Thyroid gland (tissue), 4 donors: ENCODE data around the gene TRPC4.

Experiments used
- CTCF ChIP-seq, 6 experiments: fragments of 200-600 bp in 3 of 6; fragments of 450-650 bp in 3 of 6; sonication (generic) in 3 of 6; IDR thresholded peaks; one replicate each; pipeline ENCODE4 v1.5.1; 2016 to 2019; ENCODE audit warnings: antibody characterized with exemption in 6 of 6, mild to moderate bottlenecking in 2 of 6, inconsistent platforms in 1 of 6, moderate library complexity in 1 of 6
- POLR2A ChIP-seq, 2 donors: fragments of 450-650 bp; IDR thresholded peaks; one replicate each; pipeline ENCODE4 v1.6.1; 2017; ENCODE audit warnings: antibody characterized with exemption in 2 of 2, mild to moderate bottlenecking in 2 of 2, moderate library complexity in 1 of 2

GRCh38 chr13:37621811-37622361 lies 247.7 kb downstream of the TRPC4 start:
- TF ChIP-seq CTCF (IDR thresholded peaks at IDR 0.05) (no peak), POLR2A (IDR thresholded peaks at IDR 0.05) (no peak)
